CD14-positive monocyte (primary cell): Measurements from ENCODE around the gene GPC2. TPM values are rescaled to one million over a fixed set of nuclear protein-coding genes. Genes with fewer than 3 reads are reported as not detected.

Experiments
- DNase-seq, 3 donors: peaks; one replicate each; pipeline ENCODE4 v3.0.0-alpha.2; 2011 to 2022
- H2AFZ ChIP-seq: 2 replicates; pipeline ENCODE4 v1.6.0; 2012; ENCODE audit warnings: mild to moderate bottlenecking, low read depth, low read length, inconsistent platforms; ENCODE audit not compliant: insufficient read depth, poor library complexity, severe bottlenecking
- H3K27ac ChIP-seq, 2 donors: 1 replicate in 1 of 2; 2 replicates in 1 of 2; pipeline ENCODE4 v1.5.1; 2012 to 2013; ENCODE audit warnings: low read length in 2 of 2, control low read depth in 1 of 2, inconsistent platforms in 1 of 2, low read depth in 1 of 2, mild to moderate bottlenecking in 1 of 2
- H3K27me3 ChIP-seq, 2 donors: one replicate each; pipeline versions ENCODE4 v1.6.0 to v1.6.1; 2011 to 2013; ENCODE audit warnings: low read length in 2 of 2; ENCODE audit not compliant: control insufficient read depth in 2 of 2, insufficient read depth in 2 of 2
- H3K36me3 ChIP-seq, 2 donors: replicated peaks in 1 of 2; 1 replicate in 1 of 2; 2 replicates in 1 of 2; pipeline versions ENCODE4 v1.5.1 to v1.6.1; 2012 to 2013; ENCODE audit warnings: low read length in 2 of 2, control low read depth in 1 of 2, inconsistent platforms in 1 of 2, mild to moderate bottlenecking in 1 of 2; ENCODE audit not compliant: insufficient read depth in 2 of 2, control insufficient read depth in 1 of 2
- H3K4me1 ChIP-seq, 2 donors: 1 replicate in 1 of 2; 2 replicates in 1 of 2; pipeline versions ENCODE4 v1.5.1 to v1.6.1; 2012 to 2013; ENCODE audit warnings: low read length in 2 of 2, control low read depth in 1 of 2, inconsistent platforms in 1 of 2, mild to moderate bottlenecking in 1 of 2, moderate library complexity in 1 of 2; ENCODE audit not compliant: insufficient read depth in 2 of 2, control insufficient read depth in 1 of 2
- H3K4me2 ChIP-seq: replicated peaks from 2 replicates; pipeline ENCODE3; 2012; ENCODE audit warnings: low read length, moderate library complexity, mild to moderate bottlenecking; ENCODE audit not compliant: poor library complexity, severe bottlenecking; ENCODE audit errors: extremely low read depth
- H3K4me3 ChIP-seq, 3 experiments: fragments of 200-600 bp in 1 of 3; sonication (generic) in 1 of 3; replicated peaks in 1 of 3; 1 replicate in 2 of 3; 2 replicates in 1 of 3; pipeline ENCODE4 v1.5.1; 2011 to 2013; ENCODE audit warnings: low read length in 3 of 3, mild to moderate bottlenecking in 3 of 3, control low read depth in 2 of 3, low read depth in 2 of 3, inconsistent platforms in 1 of 3, moderate library complexity in 1 of 3
- H3K79me2 ChIP-seq: 2 replicates; pipeline ENCODE4 v1.6.0; 2012; ENCODE audit warnings: mild to moderate bottlenecking, control low read depth, inconsistent platforms, low read length, moderate library complexity; ENCODE audit not compliant: insufficient read depth
- H3K9ac ChIP-seq: 2 replicates; pipeline ENCODE4 v1.6.0; 2017; ENCODE audit warnings: low read length, mild to moderate bottlenecking; ENCODE audit not compliant: insufficient read depth, poor library complexity, severe bottlenecking
- H3K9me3 ChIP-seq, 2 donors: replicated peaks in 1 of 2; 1 replicate in 1 of 2; 2 replicates in 1 of 2; pipeline versions ENCODE4 v1.5.1 to v1.6.1; 2012 to 2013; ENCODE audit warnings: low read length in 2 of 2, control low read depth in 1 of 2; ENCODE audit not compliant: control insufficient read depth in 1 of 2, insufficient read depth in 1 of 2
- H4K20me1 ChIP-seq: 2 replicates; pipeline ENCODE4 v1.6.0; 2012; ENCODE audit warnings: mild to moderate bottlenecking, low read length, control low read depth, moderate library complexity; ENCODE audit not compliant: insufficient read depth
- H3K27ac Mint-ChIP-seq, 7 donors: one replicate each; pipeline ENCODE4 v1.8.0; 2020; ENCODE audit warnings: mild to moderate bottlenecking in 7 of 7, mixed read lengths in 7 of 7, moderate library complexity in 6 of 7, inconsistent platforms in 2 of 7
- H3K27me3 Mint-ChIP-seq, 3 donors: one replicate each; pipeline ENCODE4 v1.8.0; 2021 to 2022; ENCODE audit warnings: low read depth in 3 of 3, mild to moderate bottlenecking in 3 of 3, mixed read lengths in 3 of 3, moderate library complexity in 3 of 3, inconsistent platforms in 1 of 3
- H3K36me3 Mint-ChIP-seq, 2 donors: one replicate each; pipeline ENCODE4 v1.8.0; 2020; ENCODE audit warnings: mixed read lengths in 2 of 2, inconsistent platforms in 1 of 2, mild to moderate bottlenecking in 1 of 2
- H3K4me1 Mint-ChIP-seq: one replicate; pipeline ENCODE4 v1.8.0; 2020; ENCODE audit warnings: mild to moderate bottlenecking, mixed read lengths
- H3K4me3 Mint-ChIP-seq, 2 donors: one replicate each; pipeline ENCODE4 v1.8.0; 2020; ENCODE audit warnings: mild to moderate bottlenecking in 2 of 2, mixed read lengths in 2 of 2, moderate library complexity in 1 of 2
- H3K9me3 Mint-ChIP-seq, 7 donors: one replicate each; pipeline ENCODE4 v1.8.0; 2020 to 2022; ENCODE audit warnings: mixed read lengths in 7 of 7, mild to moderate bottlenecking in 6 of 7, moderate library complexity in 6 of 7, inconsistent platforms in 2 of 7
- CTCF ChIP-seq: fragments of 200-600 bp; IDR thresholded peaks from one replicate; pipeline ENCODE4 v1.8.0; 2022; ENCODE audit warnings: antibody characterized with exemption, mild to moderate bottlenecking
- WGBS: methylation state at CpG from one replicate; pipeline ENCODE4 v1.1.5; 2013; ENCODE audit warnings: missing lambda C conversion rate; ENCODE audit not compliant: insufficient coverage; 5-methylcytosine and 5-hydroxymethylcytosine counted together
- intact Hi-C, 2 donors: fragments of 100-400 bp; cut with micrococcal nuclease; formaldehyde crosslinking; loops; one replicate each; pipeline versions ENCODE4 v1.15.0 to v1.15.1; 2023
- polyA plus RNA-seq, 3 donors: library from polyadenylated mRNA; depleted of rRNA in 1 of 3; unstranded in 2 of 3; stranded (reverse) in 1 of 3; fragments of 300-500 nt in 2 of 3; fragments of >200 nt in 1 of 3; fragmentation: Illumina TruSeq in 2 of 3; gene quantifications; 1 replicate in 2 of 3; 2 replicates in 1 of 3; pipeline ENCODE4 v1.2.3, GENCODE V29; 2012 to 2021

Gene GPC2
- polyA plus RNA-seq, 3 donors: 0.91 TPM; not detected in 2

- Histone ChIP-seq H2AFZ (peak overlapping the region; percentile 91), H3K27ac (peak overlapping the region; percentile 68 to 91), H3K9ac (peak overlapping the region; percentile 72), H3K4me2 (peak overlapping the region; percentile 98), H3K36me3 (no peaks in the 10 kb centered on the region), H3K27me3 (no peaks in the 10 kb centered on the region), H3K9me3 (no peaks in the 10 kb centered on the region), H3K79me2 (peaks cover 15% of the 10 kb centered on the region), H4K20me1 (no peaks in the 10 kb centered on the region), H3K4me3 (peak overlapping the region; percentile 53 to 91 (median 89)), H3K4me1 (peaks cover 41 to 46% of the 10 kb centered on the region in 2 donors)
- H3K4me3 Mint-ChIP-seq: peak overlapping the region; percentile 90 to 98
- 61% methylated on average over 9 of the region's 19 CpGs for WGBS
- peak overlapping the region; percentile 97 to 99 (median 99) for H3K27ac Mint-ChIP-seq
- TF ChIP-seq CTCF: no peak
- H3K9me3 Mint-ChIP-seq: no peaks in the 10 kb centered on the region
- intact Hi-C loops: loop anchor here (1.0 to 10.0 kb wide), 2 partner anchors 7 to 555 kb away; partner anchors contain the start of gene GNB2 (in 1 of the 2)
- H3K4me1 Mint-ChIP-seq: peaks cover 45% of the 10 kb centered on the region
- H3K27me3 Mint-ChIP-seq: no peaks in the 10 kb centered on the region
- peaks cover 2 to 10% of the 10 kb centered on the region in 2 donors for H3K36me3 Mint-ChIP-seq
- DNase-seq: peak in 2 of 3 donors; percentile 31 to 35
These were observed 57.0 kb downstream of the GPC2 start for GRCh38 chr7:100119970-100120732.

Other genes starting within 250 kb of the GPC2 start
- not detected for gene GJC3, start 247.8 kb downstream of the GPC2 start, polyA plus RNA-seq
- not detected for gene AZGP1, start 201.3 kb downstream of the GPC2 start, polyA plus RNA-seq
- gene ZKSCAN1, start 161.8 kb downstream of the GPC2 start, polyA plus RNA-seq: 10 to 100 TPM; 10.4 to 24.3 (median 10.7) TPM
- 1 to 10 TPM; 1.5 to 4.6 (median 4.4) TPM for gene ZSCAN21, start 127.6 kb downstream of the GPC2 start, polyA plus RNA-seq
- 10 to 100 TPM in 1 of 3 donors, 1 to 10 TPM in 2; 7.1 to 13.4 (median 8.9) TPM for gene ZNF3, start 95.7 kb downstream of the GPC2 start, polyA plus RNA-seq
- 100 to 1,000 TPM in 2 of 3 donors, 10 to 100 TPM in 1; 77.1 to 119 (median 109) TPM for gene COPS6, start 88.4 kb downstream of the GPC2 start, polyA plus RNA-seq
- gene MCM7, start 76.0 kb downstream of the GPC2 start, polyA plus RNA-seq: 10 to 100 TPM in 1 of 3 donors, 1 to 10 TPM in 2; 6.9 to 61.1 (median 8.8) TPM
- gene AP4M1, start 75.7 kb downstream of the GPC2 start, polyA plus RNA-seq: 10 to 100 TPM; 10.5 to 13.1 (median 12.6) TPM
- 10 to 100 TPM in 2 of 3 donors, 1 to 10 TPM in 1; 9.6 to 28.9 (median 11.0) TPM for gene TAF6, start 58.0 kb downstream of the GPC2 start, polyA plus RNA-seq
- gene CNPY4, start 57.7 kb downstream of the GPC2 start, polyA plus RNA-seq: 1 to 10 TPM; 6.2 to 6.8 (median 6.2) TPM
- gene MBLAC1, start 50.4 kb downstream of the GPC2 start, polyA plus RNA-seq: under 1 TPM; 0.57 to 0.81 (median 0.59) TPM
- 100 to 1,000 TPM; 533 to 754 (median 621) TPM for gene LAMTOR4, start 28.5 kb downstream of the GPC2 start, polyA plus RNA-seq
- gene TRAPPC14, start 18.7 kb downstream of the GPC2 start, polyA plus RNA-seq: 10 to 100 TPM in 1 of 3 donors, 1 to 10 TPM in 2; 1.0 to 38.4 (median 1.6) TPM
- gene GAL3ST4, start 8.8 kb downstream of the GPC2 start, polyA plus RNA-seq: under 1 TPM in 1 of 3 donors, not detected in 2; 0.31 TPM
- gene STAG3, start 537 bp upstream of the GPC2 start, polyA plus RNA-seq: under 1 TPM in 2 of 3 donors, not detected in 1; 0.39 TPM
- under 1 TPM in 2 of 3 donors, not detected in 1; 0.27 to 0.38 TPM for gene PVRIG, start 42.6 kb upstream of the GPC2 start, polyA plus RNA-seq
- 1 to 10 TPM in 1 of 3 donors, under 1 TPM in 1, not detected in 1; 0.58 to 1.2 TPM for gene SPDYE3, start 130.3 kb upstream of the GPC2 start, polyA plus RNA-seq
- 10 to 100 TPM in 1 of 3 donors, 1 to 10 TPM in 2; 1.7 to 62.6 (median 2.2) TPM for gene PILRB, start 180.7 kb upstream of the GPC2 start, polyA plus RNA-seq
- 100 to 1,000 TPM; 316 to 491 (median 364) TPM for gene PILRA, start 196.1 kb upstream of the GPC2 start, polyA plus RNA-seq